Measurements from ENCODE around the gene SAPCD2. TPM values are rescaled to one million over a fixed set of nuclear protein-coding genes. Genes with fewer than 3 reads are reported as not detected.

The SAPCD2 gene
- total RNA-seq, 2 donors from 2014 or later: 7.2 to 17.2 TPM

DNA sequence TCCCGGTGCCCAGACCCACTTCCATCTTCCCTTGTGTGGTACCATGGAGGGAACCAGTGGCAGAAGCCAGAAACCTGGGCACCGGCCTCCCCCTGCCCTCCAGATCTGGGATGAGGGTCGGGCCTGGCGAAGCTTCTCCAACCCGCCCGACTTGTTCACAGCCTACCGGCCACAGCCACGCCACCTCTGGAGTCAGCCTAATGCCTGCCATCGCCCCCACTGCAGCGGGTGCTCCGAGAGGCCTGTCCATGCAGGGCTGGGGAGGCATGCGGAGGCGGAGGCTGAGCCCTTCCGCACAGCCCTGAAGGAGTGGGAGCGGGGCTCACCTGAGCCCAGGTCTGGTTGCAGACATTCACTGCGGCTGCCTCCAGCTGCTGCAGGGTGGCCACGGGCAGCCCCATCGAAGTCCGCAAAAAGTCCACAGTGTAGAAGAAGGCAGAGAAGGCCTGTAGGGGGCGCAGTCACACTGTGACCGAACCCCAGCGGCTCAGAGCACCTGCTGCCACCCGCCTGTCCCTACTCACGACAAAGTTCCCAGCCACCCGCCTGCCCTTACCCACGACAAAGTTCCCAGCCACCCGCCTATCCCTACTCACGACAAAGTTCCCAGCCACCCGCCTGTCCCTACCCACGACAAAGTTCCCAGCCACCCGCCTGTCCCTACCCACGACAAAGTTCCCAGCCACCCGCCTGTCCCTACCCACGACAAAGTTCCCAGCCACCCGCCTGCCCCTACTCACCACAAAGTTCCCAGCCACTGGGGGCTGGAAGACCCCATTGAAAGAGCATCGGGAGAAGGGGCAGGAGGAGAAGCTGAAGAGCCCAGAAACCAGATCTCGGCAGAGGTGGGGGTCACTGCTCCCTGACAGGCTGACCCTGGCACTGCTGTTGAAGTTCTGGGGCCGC, 20.6 kb downstream of the SAPCD2 start:
- peak; percentile 61 for DNase-seq (ENCODE audit: low spot score)
- intact Hi-C loops (cut with DNase I): no loop called here
- Histone ChIP-seq H3K27me3 (replicated peaks; ENCODE audit: insufficient read depth) (no peaks in the 10 kb centered on the region), H3K36me3 (no peaks in the 10 kb centered on the region), H3K4me1 (replicated peaks) (peaks cover 40% of the 10 kb centered on the region), H3K27ac (no peak overlapping the region), H3K9me3 (no peaks in the 10 kb centered on the region), H3K4me3 (no peak overlapping the region)
- TF ChIP-seq, protein P1, sequence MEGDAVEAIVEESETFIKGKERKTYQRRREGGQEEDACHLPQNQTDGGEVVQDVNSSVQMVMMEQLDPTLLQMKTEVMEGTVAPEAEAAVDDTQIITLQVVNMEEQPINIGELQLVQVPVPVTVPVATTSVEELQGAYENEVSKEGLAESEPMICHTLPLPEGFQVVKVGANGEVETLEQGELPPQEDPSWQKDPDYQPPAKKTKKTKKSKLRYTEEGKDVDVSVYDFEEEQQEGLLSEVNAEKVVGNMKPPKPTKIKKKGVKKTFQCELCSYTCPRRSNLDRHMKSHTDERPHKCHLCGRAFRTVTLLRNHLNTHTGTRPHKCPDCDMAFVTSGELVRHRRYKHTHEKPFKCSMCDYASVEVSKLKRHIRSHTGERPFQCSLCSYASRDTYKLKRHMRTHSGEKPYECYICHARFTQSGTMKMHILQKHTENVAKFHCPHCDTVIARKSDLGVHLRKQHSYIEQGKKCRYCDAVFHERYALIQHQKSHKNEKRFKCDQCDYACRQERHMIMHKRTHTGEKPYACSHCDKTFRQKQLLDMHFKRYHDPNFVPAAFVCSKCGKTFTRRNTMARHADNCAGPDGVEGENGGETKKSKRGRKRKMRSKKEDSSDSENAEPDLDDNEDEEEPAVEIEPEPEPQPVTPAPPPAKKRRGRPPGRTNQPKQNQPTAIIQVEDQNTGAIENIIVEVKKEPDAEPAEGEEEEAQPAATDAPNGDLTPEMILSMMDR (IDR thresholded peaks at IDR 0.05): peak; percentile 17 to 81 (median 62)
- TF ChIP-seq POLR2AphosphoS5 (IDR thresholded peaks at IDR 0.05) (no peak), POLR2A (IDR thresholded peaks at IDR 0.05) (no peak)
- 45% methylated on average over 37 of the region's 38 CpGs for WGBS

DNA sequence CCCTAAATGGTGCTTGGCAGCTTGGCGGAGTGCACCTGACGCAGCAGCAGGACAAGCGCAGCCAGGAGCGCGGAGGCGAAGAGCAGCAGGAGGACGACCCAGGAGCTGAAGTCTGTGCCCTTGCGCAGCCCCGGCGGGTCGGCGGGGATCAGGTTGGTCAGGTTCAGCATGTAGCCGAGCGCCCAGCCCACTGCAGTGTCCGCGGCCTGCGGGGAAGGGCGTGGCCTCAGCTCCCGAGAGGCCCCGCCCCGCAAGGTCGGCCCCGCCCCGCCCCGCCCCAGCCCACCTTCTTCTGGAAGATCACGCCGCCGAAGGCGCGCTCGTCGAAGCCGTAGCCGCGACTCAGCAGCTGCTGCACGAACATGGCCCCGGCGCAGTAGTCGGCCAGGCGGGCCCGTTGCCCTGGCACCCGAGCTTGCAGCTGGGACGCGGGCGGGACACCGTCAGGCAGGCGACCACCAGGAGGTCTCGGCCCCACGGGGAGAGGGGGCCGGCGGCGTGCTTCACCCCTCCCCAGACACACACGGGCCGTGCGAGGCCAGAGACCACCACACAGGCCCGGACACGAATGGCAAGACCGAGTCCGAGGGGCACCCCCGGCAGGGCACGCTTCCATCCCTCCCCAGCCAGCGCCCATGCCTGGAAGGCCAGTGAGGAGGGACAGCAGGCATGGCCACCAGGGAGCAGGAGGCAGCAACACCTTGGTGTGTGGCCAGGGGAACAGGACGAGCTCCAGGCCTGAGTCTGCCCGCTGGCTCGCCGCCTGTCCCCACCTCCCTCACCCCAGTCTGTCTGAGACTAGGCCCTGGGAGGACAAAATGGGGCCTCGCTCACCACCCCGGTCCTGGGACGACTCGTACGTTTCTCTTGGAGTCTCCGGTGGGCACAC, 21.5 kb downstream of the SAPCD2 start:
- peaks cover 38% of the 10 kb centered on the region for H3K4me1 ChIP-seq (replicated peaks)
- H3K4me3 ChIP-seq: no peak overlapping the region
- no peaks in the 10 kb centered on the region for H3K27me3 ChIP-seq (replicated peaks; ENCODE audit: insufficient read depth)
- H3K27ac ChIP-seq: no peak overlapping the region
- intact Hi-C loops (cut with DNase I): no loop called here
- no peaks in the 10 kb centered on the region for H3K36me3 ChIP-seq
- no peaks in the 10 kb centered on the region for H3K9me3 ChIP-seq
- 23% methylated on average over 44 of the region's 72 CpGs for WGBS
- no peak for TF ChIP-seq POLR2AphosphoS5 (IDR thresholded peaks at IDR 0.05)
- TF ChIP-seq, protein P1 (IDR thresholded peaks at IDR 0.05): peak in 1 of 4 experiments; percentile 28
- DNase-seq (ENCODE audit: low spot score): peak; percentile 54

DNA sequence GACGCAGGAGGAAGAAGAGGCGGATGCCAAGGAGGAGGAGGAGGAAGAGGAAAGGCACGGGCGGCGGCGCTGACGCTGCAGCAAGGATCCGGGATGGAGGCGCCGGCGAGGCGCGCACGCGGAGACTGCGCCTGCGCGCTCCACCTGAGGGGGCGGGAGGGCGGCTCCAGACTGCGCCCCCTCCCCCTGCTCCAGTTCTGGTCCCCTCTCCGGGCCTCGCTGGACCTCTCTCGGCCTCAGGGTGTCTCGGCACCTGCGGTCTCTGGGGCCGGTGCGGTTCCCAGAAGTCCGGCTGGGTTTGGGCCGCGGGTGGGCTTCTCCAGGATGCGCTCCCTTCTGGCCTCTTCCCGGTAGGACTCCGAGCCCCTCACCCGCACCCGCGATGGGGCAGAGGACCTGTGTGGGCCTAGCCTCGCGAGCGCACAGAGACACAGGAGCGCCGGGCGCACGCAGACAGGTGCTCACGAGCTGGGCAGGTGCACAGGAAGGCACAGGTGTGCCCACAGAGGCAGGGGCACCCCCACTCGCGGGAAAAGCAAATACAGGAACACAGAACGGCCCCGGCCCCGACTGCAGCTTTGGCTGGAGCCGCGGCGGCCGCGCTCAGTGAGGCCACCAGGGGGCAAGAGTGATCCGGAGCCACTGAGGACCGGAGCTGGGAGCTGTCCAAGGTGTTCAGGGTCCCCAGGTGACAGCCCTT, 24.1 kb downstream of the SAPCD2 start, which contains the start of gene NPDC1:
Gene NPDC1, minus strand, starts transcription at position 90 of the 700 bp plus-strand sequence. CDS start 188 bp downstream, outside the sequence.
- 0% methylated on average over 56 of the region's 57 CpGs for WGBS
- peak; percentile 84 for DNase-seq (ENCODE audit: low spot score)
- Histone ChIP-seq H3K27me3 (replicated peaks; ENCODE audit: insufficient read depth) (no peaks in the 10 kb centered on the region), H3K4me3 (peak within 1 kb of the TSS; percentile 53 to 58), H3K27ac (peak within 1 kb of the TSS; percentile 85 to 87), H3K36me3 (no peaks in the 10 kb centered on the region), H3K4me1 (replicated peaks) (peaks cover 45% of the 10 kb centered on the region), H3K9me3 (no peaks in the 10 kb centered on the region)
- intact Hi-C loops (cut with DNase I): no loop called here
- TF ChIP-seq POLR2A (IDR thresholded peaks at IDR 0.05): no peak
- TF ChIP-seq, protein P1 (IDR thresholded peaks at IDR 0.05): peak; percentile 79 to 93 (median 87)
- peak; percentile 69 for TF ChIP-seq POLR2AphosphoS5 (IDR thresholded peaks at IDR 0.05)

DNA sequence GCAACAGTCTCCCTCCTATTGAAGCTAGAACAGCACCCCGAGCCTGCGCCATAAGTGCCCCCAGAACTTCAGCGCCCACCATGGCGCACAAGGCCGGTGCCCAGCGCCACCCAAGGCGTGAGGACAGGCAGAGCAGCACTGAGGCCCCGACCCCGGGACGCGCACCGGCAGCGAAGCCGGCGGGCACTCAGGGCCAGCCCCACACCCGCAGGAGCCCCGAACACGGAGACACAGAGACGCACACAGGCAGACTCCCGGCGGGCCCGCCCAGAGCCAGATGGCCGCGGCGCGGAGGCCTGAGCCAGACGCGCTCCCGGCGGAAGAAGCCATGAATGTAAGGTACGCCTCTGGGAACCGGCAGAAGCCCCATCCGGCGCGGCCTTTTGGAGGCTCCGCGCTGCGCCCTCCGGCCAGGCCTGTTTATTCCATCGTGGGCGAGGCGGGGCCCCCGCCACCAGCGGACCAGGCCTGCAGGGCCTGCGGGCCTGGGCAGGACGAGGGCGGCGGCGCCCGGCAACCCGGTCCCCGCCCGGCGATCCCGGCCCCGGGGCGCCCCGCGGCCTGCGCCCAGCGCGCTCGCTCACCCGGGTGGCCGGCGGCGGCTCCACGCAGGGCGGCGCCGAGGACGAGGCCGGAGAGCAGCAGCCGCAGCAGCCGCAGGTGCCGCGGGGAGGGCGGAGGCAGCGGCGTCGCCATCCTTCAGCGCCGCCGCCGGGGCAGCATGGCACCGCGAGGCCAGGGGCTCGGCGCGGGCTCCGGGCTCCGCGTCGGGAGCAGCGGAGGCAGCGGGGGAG, 24.9 kb downstream of the SAPCD2 start:
- 2% methylated on average over 83 of the region's 96 CpGs for whole genome bisulfite sequencing

More for the DNA sequence above, 24.9 kb downstream of the SAPCD2 start:
- TF ChIP-seq, protein P1 (IDR thresholded peaks at IDR 0.05): no peak
- TF ChIP-seq POLR2AphosphoS5 (IDR thresholded peaks at IDR 0.05) (no peak), POLR2A (IDR thresholded peaks at IDR 0.05) (no peak)
- Histone ChIP-seq H3K27ac (peak overlapping the region; percentile 85 to 87), H3K36me3 (peaks cover 0 to 3% of the 10 kb centered on the region in 2 donors), H3K4me1 (replicated peaks) (peaks cover 45% of the 10 kb centered on the region), H3K9me3 (no peaks in the 10 kb centered on the region), H3K4me3 (peak overlapping the region; percentile 53 to 58), H3K27me3 (replicated peaks; ENCODE audit: insufficient read depth) (no peaks in the 10 kb centered on the region)
- DNase-seq (ENCODE audit: low spot score): no peak
- intact Hi-C loops (cut with DNase I): no loop called here

Measured in prostate gland (tissue), 2 donors.